ENCODE measurements around the gene PIH1D1.
A peak's percentile ranks its signal among the peaks of the same experiment; 100 is the strongest.
"Not testable (repeated sequence)": the region's sequence is repeated elsewhere in the genome, so short reads cannot be mapped to it uniquely, and the experiment has no call there.

The PIH1D1 gene

DNA sequence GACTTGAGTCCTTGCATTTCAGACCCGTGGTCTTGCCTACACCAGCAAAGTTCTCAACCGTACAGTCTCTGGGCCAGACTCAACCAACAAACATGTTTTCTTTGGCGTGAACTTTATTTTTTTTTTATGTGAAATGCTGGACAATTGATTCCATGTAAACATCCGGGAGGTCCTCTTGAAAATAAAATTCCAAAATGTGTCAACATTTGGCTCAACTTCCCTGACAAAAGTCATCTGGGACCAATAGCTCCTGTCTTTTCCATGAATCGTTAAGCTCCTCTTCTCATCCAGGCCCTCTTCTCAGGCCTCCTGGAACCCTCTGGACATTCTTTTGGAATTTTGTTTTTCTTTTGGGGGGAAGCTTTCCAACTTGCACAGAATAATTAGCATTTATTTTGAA lies 4.2 kb upstream of the PIH1D1 start:
- no peak for DNase-seq (ENCODE audit: low spot score)

DNA sequence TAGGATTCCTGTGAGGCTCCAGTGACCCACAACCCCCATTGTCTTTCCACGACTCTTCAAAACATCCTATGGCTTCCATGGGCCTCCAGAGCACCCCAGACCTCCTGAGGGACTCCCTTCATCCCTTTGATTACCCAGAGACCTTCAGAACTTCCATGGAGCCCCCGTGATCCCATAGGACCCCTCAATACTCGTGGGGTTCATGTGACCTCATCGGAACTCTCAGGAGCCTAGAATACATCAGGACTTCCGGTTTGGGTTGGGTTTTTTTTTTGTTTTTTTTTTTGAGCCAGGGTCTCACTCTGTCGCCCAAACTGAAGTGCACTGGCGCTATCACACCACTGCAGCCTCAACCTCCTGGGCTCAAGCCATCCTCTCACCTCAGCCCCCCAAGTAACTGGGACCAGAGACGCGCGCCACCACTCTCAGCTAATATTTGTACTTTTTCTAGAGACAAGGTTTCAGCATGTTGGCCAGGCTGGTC lies 2.2 kb upstream of the PIH1D1 start:
- no peak for DNase-seq (ENCODE audit: low spot score)

DNA sequence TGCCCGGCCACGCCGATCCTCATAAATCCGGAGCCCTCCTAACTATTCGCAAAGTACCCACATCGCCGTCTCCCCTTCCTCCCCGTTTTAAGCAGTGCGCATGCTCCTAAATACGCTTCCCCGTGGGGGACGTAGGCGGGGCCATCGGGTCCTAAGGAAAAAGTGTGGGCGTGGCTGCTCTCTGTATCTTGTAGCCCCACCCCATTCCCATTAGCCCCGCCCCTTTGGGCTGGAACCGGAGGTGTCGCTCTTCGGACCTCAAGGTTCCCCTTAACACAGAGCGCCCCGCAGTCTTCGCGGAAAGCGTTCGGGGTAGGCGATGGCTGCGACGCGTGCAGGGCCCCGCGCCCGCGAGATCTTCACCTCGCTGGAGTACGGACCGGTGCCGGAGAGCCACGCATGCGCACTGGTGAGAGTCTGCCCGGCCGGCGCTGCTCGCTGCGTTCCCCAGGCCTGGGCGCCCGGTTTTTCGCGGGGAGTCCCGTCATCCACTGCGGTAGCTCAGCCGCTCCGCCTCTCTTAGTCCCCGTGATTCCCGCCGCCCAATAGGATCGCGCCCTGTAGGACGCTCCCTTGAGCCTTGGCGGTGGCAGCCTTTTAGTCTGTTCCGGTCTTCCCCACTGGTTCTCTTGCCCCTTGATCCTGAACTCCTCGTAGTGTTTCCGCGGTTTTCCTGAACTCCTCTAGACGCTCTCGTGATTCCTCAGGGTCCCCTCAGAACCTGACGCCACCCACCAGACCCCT lies 1.6 kb upstream of the PIH1D1 start, which contains the start of gene ALDH16A1:
Gene ALDH16A1, plus strand, starts transcription at position 213 of the 744 bp plus-strand sequence. Its CDS starts 107 bp downstream, at position 320.
- DNase-seq (ENCODE audit: low spot score), result peak; percentile 98

DNA sequence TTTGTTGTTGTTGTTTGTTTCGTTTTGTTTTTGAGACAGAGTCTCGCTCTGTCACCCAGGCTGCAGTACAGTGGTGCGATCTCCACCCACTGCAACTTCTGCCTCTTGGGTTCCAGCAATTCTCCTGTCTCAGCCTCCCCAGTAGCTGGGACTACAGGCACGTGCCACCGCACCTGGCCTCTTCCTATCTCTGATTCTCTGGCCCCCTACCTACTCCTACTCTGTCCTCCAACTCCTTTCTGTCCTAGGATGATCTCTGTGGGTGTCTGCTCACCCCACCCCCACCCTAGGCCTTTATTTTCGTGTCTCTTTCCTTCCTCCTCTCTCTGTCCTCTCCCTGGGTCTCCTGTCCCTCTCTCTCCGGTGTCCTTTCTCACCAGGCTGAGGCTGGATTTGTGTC lies 1.2 kb downstream of the PIH1D1 start:
- no peak for DNase-seq (ENCODE audit: low spot score)

DNA sequence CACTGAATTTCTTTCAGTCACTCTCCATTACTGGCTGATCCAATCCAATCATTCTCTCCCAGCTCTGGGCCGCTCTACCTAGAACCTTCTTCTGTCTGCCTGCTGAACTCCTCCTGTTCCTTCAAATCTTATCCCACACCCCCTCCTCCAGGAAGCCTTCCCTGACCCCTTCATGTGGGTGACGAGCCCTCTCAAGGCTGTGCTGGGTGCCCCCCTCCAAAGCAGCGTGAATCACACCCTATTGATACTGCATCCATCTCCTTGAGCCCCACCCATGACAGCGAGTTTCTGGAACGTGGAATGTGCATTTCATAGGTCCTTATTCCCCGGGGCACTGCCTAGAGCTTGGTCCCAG lies 3.2 kb downstream of the PIH1D1 start:
- DNase-seq (ENCODE audit: low spot score), result no peak

DNA sequence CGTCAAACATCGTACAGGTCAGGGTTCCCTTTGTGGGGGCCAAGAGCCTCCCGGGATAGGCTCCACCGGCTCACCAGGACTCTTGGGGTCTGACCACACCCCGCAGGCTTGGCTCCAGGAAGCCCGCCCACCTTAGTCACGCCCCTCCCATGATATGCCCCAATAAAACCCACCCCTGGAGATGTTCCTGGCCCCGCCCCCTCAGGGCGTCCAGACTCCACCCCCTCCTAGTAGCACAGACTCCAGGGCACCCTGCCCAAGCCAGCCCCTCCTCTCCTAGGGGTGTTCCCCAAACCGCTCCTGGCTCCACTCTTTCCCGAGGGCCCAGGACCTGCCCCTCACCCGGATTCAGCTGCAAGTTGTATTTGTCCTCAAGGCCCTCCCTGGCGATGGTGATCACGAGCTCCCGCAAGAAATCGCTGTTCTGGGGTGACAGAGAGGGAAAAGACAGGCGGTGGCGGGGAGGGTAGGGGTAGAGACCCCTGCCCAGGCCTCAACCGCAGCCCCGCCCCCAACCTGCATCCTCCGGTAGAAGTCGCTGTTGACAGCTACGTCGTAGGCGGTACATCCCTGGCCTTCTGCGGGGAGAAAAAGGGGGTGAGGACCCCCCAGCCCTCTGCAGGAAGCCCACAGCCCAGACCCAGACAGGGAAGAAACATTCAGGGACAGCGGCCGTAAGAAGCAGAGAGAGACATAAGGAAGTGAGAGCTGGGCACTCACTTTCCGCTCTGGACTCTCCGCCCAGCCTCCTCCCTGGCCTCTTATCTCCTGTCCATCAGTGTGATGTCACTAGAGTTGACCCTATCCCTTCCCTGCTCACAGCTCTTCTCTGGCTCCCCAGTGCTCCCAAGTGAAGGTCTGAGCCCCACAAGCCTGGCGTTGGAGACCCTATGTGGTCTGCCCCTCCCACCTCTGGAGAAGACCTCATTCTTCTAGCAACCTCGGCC lies 3.9 kb downstream of the PIH1D1 start:
- no peak for DNase-seq (ENCODE audit: low spot score)

DNA sequence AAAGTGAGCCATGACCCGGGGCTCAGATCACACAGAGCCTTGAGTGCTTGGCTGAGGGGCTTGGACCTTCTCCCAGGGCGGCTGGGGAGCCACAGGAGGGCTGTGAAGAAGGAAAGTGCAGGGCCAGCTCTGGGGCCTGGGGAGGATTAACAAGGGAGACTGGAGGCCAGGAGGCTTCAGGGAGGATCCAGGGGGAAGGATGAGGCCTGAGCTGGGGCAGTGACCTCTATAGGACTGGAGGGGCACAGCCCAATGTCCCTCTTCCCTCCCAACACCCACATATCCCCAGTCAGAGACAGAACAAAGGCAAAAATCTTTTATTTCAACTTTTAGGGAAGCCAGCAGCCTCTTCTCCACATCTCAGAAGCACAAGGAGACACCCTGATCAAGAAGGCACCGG lies 5.6 kb downstream of the PIH1D1 start:
- no peak for DNase-seq (ENCODE audit: low spot score)

DNA sequence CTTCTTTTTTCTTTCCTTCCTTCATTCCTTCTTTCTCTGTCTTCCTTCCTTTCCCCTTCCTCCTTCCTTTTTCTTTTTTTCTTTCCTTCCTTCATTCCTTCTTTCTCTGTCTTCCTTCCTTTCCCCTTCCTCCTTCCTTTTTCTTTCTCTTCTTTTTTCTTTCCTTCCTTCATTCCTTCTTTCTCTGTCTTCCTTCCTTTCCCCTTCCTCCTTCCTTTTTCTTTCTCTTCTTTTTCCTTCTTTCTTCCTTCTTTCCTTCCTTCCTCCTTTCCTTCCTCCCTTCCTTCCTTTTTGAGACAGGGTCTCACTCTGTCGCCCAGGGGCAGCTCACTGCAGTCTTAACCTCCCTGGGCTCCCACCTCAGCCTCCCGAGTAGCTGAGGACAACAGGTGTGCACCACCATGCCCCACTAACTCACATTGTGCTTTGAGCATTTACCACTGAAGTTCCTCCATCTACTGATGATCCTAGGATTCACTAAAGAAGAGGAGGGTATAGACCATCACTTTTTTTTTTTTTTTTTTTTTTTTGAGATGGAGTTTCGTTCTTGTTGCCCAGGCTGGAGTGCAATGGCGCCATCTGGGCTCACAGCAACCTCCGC lies 7.4 kb downstream of the PIH1D1 start:
- not testable (repeated sequence) for DNase-seq (ENCODE audit: low spot score)

DNA sequence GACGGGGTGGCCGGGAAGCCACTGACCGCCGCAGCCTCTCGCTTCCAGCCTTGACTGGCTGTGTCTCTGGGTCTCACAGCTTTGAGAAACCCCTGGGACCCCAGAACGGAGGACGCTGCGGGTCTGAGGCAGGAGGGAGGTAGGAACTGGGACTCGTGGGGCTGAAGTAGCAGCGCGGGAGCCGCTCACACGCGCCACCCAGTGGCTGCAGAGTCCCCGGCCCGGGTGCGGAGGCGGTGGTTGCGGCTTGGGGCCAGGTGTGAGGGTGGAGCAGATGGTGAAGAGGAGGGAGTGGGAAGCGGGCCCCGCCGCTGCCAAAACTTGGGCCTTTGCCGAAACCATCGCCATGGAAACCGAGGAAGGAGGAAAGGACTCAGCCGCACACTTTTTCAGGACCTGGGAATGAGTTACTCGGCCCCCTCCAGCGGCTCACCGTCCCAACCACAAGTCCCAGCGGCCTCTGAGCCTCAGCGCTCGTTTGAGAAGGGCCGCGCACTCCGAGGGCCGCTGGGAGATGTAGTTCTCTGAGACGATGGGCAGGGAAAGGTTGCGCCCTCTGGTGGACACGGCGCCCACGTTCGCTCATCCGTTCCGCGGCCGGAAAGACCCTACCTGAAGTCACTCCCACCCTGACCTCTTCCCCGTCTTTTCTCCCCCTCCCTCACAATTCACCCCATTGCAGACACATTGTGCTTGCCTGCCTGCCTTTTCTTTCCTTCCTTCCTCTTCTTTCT lies 8.1 kb downstream of the PIH1D1 start:
- DNase-seq (ENCODE audit: low spot score), result peak; percentile 93

DNA sequence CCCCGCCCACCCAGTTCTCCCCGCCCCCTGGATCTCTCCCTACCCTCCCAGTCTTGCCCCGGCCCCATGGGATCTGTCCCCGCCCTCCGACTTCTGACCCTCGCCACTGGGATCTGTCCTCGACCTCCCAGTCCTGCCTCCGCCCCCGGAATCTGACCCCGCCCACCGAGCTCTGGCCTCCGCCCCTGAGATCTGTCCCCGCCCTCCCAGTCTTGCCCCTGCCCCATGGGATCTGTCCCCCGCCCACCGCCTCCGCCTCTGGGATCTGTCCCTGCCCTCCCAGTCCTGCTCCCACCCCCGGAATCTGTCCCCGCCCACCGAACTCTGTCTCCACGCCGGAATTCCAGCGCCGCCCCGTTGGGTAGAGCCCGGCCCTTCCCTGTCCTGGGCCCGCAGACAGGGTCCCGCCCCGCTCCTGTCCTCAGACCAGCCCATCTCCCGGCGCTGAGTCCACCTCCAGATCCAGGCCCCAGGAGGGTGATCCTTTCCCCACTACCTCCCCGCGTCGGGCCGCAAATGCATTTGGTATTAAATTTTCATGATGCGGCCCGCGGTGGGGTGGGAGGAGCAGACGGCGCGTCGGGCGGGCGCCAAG lies 8.7 kb downstream of the PIH1D1 start:
- DNase-seq (ENCODE audit: low spot score), result peak; percentile 37

DNA sequence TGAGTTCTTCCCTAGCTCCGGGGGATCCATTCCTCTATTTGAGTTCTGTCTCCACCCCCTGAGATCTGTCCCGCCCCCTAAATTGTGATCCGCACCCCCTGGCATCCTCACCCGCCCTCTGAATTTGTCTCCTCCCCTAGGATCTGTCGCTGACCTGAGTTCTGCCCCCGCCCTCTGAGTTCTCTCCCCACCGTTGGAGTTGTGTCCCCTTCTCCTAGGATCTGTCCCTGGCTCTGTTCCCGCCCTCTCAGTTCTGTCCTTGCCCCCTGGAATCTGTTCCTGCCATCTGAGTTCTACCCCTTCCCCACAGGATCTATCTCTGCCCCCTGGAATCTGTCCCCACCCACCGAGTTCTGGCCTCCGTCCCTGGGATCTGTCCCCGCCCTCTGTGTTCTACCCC lies 9.3 kb downstream of the PIH1D1 start:
- DNase-seq (ENCODE audit: low spot score), result no peak

DNA sequence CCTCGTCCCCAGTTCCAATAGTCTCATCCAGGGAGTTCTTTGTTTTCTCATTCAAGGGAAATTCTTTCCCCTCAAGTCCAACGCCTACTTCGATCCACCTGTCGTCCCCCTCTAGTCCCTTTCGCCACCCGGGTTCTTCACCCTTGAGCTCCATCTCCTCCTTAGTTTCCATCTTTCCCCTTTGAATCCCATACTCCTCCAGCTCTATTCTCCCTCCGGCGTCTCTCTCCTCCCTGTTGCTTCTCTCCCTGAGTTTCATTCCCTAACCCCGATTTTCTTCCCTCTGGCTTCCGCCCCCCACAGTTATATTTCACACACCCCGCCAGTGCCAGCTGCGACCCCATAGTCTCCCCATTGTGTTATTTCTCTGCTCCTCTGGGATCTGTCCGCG lies 9.7 kb downstream of the PIH1D1 start:
- DNase-seq (ENCODE audit: low spot score), result no peak

DNA sequence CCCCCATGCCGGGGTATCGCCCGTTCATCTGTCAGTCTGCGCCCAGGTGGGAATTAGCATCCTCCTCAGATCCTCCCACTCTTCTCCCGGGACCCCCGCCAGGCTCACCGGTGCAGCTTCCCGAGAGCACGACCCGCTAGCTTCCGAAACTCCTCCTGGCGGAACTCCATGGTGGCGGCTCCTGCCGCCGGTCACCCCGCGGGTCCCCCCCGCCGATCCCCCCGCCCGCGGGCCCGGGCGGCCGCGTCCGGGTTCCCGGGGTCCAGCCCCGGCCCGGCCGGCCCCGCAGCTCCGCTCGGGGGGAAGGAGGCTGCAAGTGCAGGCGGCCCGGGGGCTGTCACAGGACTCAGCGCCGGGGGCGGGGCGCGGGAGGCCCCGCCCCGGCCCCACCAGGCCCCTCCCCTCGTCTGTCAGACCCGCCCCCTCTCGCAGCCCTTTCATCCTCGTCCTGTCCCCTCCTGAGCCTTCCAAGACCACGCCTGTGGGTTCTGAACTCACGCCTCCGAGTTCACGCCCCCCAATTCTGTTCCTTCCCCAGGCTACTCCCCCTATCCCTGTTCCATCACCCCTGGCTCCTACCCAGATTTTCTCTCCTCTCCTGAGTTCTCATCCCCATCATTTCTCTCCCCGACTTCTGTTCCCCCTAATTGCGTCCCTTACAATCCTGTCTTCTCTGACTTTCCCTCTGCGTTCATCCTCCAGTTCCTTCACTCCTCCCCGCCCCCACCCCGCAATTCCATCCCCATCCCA lies 10.2 kb downstream of the PIH1D1 start, which contains the start of gene SLC17A7:
Gene SLC17A7, minus strand, starts transcription at position 318 of the 750 bp plus-strand sequence. Its CDS starts 148 bp downstream, at position 170.
- no peak for DNase-seq (ENCODE audit: low spot score)

DNA sequence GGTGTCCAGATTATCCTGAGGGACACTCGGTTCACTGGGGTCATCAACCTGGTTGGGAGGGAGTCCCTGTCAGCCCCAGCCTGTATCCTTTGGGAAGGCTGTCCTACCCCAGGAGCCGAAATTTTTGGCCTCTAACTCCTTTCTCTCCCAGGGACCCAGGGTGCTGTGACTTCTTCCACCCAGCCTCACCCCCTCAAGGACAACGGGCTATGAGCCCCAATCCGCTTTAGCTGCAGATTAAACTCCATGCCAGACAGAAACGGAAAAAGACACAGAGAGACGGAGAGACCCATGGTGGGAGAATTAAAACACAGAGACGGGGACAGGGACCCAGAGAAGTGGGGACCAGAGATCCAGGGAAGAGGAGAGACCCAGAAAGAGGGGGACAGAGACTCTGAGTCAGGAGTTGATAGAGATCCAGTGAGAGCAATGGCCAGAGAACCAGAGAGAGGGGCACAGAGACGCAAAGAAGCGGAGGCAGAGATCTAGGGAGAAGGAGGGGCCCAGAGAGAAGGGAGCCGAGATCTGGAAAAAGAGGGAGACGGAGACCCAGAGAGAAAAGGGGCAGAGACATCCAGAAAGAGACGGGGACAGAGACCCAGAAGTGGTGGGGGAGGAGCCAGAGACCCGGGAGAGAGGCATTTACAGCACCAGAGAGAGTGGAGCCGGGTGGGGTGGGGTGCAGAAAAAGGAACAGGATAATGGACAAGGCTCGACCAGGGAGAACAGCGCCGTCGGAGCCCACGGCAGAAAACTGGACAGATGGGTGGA lies 11.0 kb downstream of the PIH1D1 start:
- DNase-seq (ENCODE audit: low spot score), result no peak

DNA sequence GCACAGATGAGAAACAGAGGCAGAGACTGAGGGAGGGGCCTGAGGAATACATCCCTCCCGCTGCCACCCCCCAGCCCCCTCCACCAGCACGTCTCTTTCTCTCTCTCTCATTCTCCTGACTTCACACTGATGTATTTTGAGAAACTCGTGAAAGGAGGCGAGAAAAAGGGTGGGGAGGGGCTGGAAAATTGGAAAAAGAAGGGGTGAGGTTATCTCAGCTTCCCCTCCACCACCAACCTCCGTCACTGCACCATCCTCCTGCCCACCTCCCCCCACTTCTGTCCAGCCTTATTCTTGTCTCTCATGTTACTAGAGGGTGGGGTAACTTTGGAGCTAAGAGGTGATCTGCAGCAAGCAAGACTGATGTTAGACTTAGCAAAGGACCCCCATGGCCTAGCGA lies 11.8 kb downstream of the PIH1D1 start:
- no peak for DNase-seq (ENCODE audit: low spot score)

DNA sequence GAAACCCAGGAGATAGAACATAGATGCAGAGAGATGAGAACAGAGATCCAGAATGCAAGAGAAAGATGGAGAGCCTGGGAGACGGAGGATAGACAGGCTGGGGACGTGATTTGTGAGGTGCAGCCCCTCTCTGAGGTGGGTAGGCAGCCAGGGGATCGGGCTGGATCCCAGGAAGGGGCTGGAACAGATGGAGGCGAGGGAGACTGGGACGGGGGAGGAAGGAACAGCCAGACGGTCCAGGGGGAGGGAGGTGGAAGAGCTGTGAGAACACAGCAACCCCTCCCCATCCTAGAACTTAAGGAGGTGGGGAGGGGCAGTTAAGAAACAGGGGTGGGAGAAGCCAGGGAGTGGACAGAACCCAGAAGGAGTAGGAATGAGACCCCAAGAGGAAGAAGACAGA lies 13.4 kb downstream of the PIH1D1 start:
- DNase-seq (ENCODE audit: low spot score), result no peak

DNA sequence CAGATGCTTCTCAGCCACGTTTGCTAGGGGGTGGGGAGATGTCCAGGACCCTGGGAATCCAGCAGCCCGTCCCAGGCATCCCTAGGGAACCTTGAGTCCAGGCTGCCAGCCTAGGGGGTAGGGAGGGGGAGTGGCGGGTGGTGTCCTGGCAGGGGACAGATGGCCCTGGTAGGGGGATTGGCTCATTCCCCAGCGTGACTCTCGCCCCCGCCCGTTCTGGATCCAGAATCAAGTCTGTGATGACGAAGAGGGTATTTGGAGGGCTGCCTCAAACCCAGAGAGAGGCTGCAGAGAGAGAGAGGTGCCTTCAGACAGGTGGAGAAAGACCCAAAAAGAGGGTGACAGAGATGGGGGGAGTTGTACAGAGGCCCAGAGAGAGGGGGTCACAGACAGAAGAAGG lies 14.4 kb downstream of the PIH1D1 start:
- no peak for DNase-seq (ENCODE audit: low spot score)

DNA sequence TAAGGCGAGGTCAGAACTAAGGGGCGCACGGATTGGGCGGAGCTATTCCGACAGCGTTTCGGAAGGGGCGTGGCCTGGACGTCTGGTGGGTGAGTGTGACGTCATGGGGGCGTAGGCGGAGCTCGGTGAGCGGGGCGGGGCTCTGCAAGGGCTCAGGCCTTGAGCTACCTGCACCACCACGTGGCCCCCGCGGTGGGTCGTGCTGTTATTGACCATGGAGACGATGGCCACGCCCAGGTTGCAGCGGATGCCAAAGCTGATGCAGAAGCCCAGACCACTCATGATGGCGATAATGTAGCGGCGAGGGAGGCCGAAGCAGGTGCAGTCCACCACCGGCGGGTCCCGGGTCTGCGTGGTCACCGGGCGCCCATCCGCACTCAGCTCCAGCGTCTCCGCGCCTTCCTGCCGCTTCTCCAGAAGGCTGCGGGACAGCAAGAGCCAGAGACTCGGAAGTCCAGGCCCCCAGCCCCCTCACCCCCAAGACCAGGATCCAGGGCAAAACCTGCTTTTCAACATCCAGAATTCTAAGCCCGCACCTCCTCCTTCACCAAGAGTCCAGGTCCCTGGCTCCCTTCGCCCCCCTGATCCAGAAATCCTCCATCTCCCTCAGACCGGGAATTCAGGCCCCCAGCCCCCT lies 15.1 kb downstream of the PIH1D1 start:
- no peak for DNase-seq (ENCODE audit: low spot score)

DNA sequence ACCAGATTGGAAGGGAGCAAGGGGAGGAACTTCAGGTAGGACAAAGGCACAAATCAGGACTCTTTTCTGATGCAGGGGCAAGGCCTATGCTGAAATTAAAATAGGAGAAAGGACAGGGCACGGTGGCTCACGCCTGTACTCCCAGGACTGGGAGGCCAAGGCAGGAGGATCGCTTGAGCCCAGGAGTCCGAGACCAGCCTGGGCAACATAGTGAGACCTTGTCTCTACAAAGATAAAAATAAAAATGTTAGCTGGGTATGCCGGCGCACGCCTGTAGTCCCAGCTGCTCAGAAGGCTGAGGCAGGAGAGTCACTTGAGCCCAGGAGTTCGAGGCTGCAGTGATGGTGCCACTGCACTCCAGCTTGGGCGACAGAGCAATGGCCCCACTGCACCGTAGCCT lies 15.9 kb downstream of the PIH1D1 start:
- DNase-seq (ENCODE audit: low spot score), result no peak
